Activated CD8-positive, alpha-beta memory T cell treated with anti-CD3 and anti-CD28 coated beads, Interleukin-2, amount 50 U/mL, for 48 hours (primary cell): ENCODE results near the gene NOX4.
"Not testable (repeated sequence)": the region's sequence is repeated elsewhere in the genome, so short reads cannot be mapped to it uniquely, and the experiment has no call there.

ENCODE experiments used
- DNase-seq: peaks from one replicate; pipeline ENCODE4 v3.0.0-alpha.2; 2020

NOX4 gene

DNA sequence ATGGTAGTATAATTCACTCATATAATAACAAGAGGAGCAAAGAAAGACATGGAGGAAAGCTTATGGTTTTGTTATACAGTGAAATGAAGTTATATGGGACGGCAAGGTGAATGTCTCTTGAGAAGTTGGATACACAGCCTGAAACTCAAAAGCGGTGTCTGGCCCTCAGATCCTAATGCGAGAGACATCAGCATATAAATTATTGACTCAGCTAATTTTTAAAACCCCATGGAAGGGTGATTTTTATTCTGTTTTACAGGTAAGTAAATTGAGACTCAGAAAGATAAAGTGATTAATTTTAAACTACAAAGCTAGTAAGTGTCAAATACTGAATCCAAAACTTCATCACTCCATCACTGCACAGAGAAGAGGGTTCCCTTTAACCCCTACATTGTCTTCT, 203.2 kb downstream of the NOX4 start:
- DNase-seq = not testable (repeated sequence)

DNA sequence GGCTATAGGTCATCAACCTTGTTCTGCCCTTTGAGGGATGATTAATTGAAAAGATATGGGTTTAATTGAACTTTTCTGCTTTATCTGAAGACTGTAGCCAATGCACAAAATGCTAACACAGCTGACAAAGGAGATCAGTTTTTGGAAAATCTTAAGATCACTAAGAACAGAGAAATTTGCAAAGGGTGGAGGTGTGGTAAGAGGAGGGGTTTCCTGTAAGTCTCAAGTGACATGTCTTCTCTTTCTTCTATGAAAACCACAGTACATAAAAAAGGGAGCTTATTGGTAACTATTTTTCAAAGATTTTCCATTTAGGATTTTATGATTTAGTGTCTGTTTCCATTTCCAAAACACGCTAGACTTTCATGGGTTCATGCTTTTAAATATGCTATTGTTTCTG, 204.6 kb downstream of the NOX4 start:
- DNase-seq = not testable (repeated sequence)

DNA sequence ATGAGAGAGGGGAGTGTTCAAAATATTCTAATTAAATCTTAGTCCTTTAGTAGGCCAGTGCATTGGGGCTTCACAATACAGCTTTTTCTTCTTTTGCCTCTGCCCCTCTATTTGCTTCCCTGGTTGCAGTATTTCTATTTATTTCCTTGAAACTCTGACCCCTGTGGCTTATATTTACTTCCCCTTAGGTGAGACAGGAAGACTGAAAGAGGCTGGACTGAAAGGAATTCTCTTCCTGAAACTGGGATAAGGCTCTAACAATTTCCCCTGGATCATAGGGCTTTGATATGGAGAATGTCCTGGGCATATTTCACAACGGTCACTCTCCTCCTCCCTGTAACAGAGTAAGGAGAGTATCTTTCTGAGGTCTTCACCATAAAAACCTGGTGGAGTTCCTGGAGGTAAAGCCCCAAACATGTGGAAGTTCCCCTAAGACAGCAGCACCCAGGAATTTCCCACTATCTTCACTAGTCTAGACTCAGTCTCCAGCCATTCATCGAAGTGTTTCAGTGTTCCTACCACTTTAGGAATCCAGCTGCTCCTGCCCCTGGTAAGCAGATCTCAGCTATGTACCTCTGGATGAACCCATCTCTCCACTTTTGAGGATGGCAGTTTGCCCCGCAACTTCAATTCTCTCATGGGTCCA, 210.0 kb downstream of the NOX4 start:
- DNase-seq = not testable (repeated sequence)

DNA sequence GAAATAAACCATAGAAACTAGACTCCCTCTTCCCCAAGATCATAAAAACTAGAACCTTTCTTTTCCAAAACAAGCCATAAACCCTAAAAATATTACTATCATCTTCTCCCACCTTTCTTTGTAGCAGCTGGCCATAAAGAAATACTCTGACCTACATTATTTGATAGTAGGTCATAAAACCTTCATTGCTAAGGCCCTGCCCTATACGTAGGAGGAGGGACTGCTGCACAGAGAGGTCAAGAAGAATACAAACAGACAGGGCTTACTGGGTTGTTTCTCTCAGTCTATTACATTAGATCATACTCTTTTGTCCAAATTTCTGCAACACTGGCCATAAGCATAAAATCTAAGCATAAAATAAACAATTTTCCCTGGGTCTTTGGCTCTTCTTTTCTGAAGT, 212.0 kb downstream of the NOX4 start:
- no peak for DNase-seq

DNA sequence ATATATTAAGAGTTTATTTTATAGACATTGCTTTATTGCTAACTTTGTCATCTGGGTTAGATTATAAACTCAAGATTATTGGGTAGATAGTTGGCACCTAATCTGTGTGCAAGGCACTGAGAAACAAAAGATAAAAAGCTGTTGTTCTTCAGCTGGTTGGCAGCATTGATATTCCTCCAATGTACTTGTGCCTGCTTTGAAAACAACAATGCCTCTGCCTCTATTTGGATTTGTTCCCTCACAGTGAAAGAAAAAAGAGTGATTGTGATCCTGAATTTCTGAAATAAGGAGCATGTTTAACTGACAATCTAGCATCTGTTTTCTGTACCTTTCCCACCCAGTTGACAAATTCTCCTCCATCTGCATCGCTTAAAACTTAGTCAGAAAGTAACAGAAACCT, 215.2 kb downstream of the NOX4 start:
- DNase-seq = no peak
